Neuronal stem cell (in vitro differentiated cells): ENCODE data around the gene RCOR2.

Experiments
- DNase-seq: peaks from one replicate; pipeline ENCODE4 v3.0.0-alpha.2; 2013; ENCODE audit warnings: low spot score
- H2AFZ ChIP-seq: one replicate; pipeline ENCODE4 v1.6.1; 2013; ENCODE audit warnings: mild to moderate bottlenecking, low read length, inconsistent platforms
- H2AK5ac ChIP-seq: 2 replicates; pipeline ENCODE4 v1.6.1; 2013; ENCODE audit warnings: low read depth, mild to moderate bottlenecking, inconsistent platforms, low read length, moderate library complexity, mixed read lengths
- H2BK120ac ChIP-seq: 2 replicates; pipeline ENCODE4 v1.6.1; 2013; ENCODE audit warnings: low read depth, mild to moderate bottlenecking, inconsistent platforms, low read length, moderate library complexity, mixed read lengths
- H2BK12ac ChIP-seq: one replicate; pipeline ENCODE4 v1.6.1; 2013; ENCODE audit warnings: low read length, inconsistent platforms
- H2BK15ac ChIP-seq: 2 replicates; pipeline ENCODE4 v1.6.1; 2013; ENCODE audit warnings: mild to moderate bottlenecking, low read length, inconsistent platforms, mixed read lengths
- H2BK5ac ChIP-seq: one replicate; pipeline ENCODE4 v1.6.1; 2013; ENCODE audit warnings: inconsistent platforms, mild to moderate bottlenecking, low read length, moderate library complexity
- H3K14ac ChIP-seq: one replicate; pipeline ENCODE4 v1.6.1; 2013; ENCODE audit warnings: low read length, inconsistent platforms
- H3K18ac ChIP-seq: 2 replicates; pipeline ENCODE4 v1.6.1; 2013; ENCODE audit warnings: low read length, inconsistent platforms
- H3K23ac ChIP-seq: 2 replicates; pipeline ENCODE4 v1.6.1; 2013; ENCODE audit warnings: low read depth, mild to moderate bottlenecking, mixed read lengths, low read length, inconsistent platforms; ENCODE audit not compliant: poor library complexity
- H3K27ac ChIP-seq: replicated peaks from 3 replicates; pipeline ENCODE4 v1.5.1; 2013; ENCODE audit warnings: low read length, inconsistent platforms
- H3K27me3 ChIP-seq, 3 experiments: 2 replicates each; pipeline ENCODE4 v1.6.1; 2013; ENCODE audit warnings: low read length in 3 of 3, mild to moderate bottlenecking in 2 of 3, inconsistent platforms in 1 of 3, low read depth in 1 of 3, mixed read lengths in 1 of 3, moderate library complexity in 1 of 3; ENCODE audit not compliant: control insufficient read depth in 3 of 3, insufficient read depth in 3 of 3
- H3K36me3 ChIP-seq, 2 donors: replicated peaks in 1 of 2; 2 replicates each; pipeline ENCODE4 v1.6.1; 2013; ENCODE audit warnings: low read length in 2 of 2; ENCODE audit not compliant: control insufficient read depth in 2 of 2, insufficient read depth in 2 of 2
- H3K4ac ChIP-seq: 2 replicates; pipeline ENCODE4 v1.6.1; 2013; ENCODE audit warnings: inconsistent platforms, mild to moderate bottlenecking, low read length, moderate library complexity
- H3K4me1 ChIP-seq, 2 donors: 1 replicate in 1 of 2; 2 replicates in 1 of 2; pipeline ENCODE4 v1.6.1; 2013; ENCODE audit warnings: low read length in 2 of 2, low read depth in 1 of 2; ENCODE audit not compliant: control insufficient read depth in 2 of 2, insufficient read depth in 1 of 2
- H3K4me2 ChIP-seq: one replicate; pipeline ENCODE4 v1.6.1; 2013; ENCODE audit warnings: mild to moderate bottlenecking, low read length, inconsistent platforms; ENCODE audit not compliant: insufficient read depth, poor library complexity, severe bottlenecking
- H3K4me3 ChIP-seq, 2 donors: 2 replicates each; pipeline ENCODE4 v1.5.1; 2013; ENCODE audit warnings: low read length in 2 of 2, mild to moderate bottlenecking in 2 of 2, inconsistent platforms in 1 of 2, moderate library complexity in 1 of 2
- H3K79me1 ChIP-seq: one replicate; pipeline ENCODE4 v1.6.1; 2013; ENCODE audit warnings: low read depth, mild to moderate bottlenecking, inconsistent platforms, low read length, moderate library complexity
- H3K9ac ChIP-seq: one replicate; pipeline ENCODE4 v1.6.1; 2013; ENCODE audit warnings: mild to moderate bottlenecking, low read depth, low read length, inconsistent platforms; ENCODE audit not compliant: poor library complexity
- H3K9me3 ChIP-seq, 2 donors: replicated peaks in 1 of 2; 2 replicates each; pipeline versions ENCODE3 to v1.6.1; 2013; ENCODE audit warnings: low read length in 2 of 2, mild to moderate bottlenecking in 2 of 2, inconsistent platforms in 1 of 2, low read depth in 1 of 2, mixed read lengths in 1 of 2, moderate library complexity in 1 of 2; ENCODE audit not compliant: control insufficient read depth in 2 of 2, insufficient read depth in 1 of 2
- H4K8ac ChIP-seq: one replicate; pipeline ENCODE4 v1.6.1; 2013; ENCODE audit warnings: low read depth, mild to moderate bottlenecking, inconsistent platforms, low read length, moderate library complexity
- H4K91ac ChIP-seq: one replicate; pipeline ENCODE4 v1.6.1; 2013; ENCODE audit warnings: low read length, low read depth, mild to moderate bottlenecking, inconsistent platforms; ENCODE audit not compliant: poor library complexity
- WGBS, 2 donors: extraction: QIAGEN DNeasy Blood & Tissue Kit; methylation state at CpG; one replicate each; pipeline ENCODE4 v1.1.7; 2013; ENCODE audit warnings: missing lambda C conversion rate in 2 of 2, mixed read lengths in 1 of 2; ENCODE audit not compliant: insufficient read length in 2 of 2, insufficient replicate concordance in 1 of 2; ENCODE audit errors: extremely low coverage in 2 of 2; 5-methylcytosine and 5-hydroxymethylcytosine counted together

Gene RCOR2

DNA sequence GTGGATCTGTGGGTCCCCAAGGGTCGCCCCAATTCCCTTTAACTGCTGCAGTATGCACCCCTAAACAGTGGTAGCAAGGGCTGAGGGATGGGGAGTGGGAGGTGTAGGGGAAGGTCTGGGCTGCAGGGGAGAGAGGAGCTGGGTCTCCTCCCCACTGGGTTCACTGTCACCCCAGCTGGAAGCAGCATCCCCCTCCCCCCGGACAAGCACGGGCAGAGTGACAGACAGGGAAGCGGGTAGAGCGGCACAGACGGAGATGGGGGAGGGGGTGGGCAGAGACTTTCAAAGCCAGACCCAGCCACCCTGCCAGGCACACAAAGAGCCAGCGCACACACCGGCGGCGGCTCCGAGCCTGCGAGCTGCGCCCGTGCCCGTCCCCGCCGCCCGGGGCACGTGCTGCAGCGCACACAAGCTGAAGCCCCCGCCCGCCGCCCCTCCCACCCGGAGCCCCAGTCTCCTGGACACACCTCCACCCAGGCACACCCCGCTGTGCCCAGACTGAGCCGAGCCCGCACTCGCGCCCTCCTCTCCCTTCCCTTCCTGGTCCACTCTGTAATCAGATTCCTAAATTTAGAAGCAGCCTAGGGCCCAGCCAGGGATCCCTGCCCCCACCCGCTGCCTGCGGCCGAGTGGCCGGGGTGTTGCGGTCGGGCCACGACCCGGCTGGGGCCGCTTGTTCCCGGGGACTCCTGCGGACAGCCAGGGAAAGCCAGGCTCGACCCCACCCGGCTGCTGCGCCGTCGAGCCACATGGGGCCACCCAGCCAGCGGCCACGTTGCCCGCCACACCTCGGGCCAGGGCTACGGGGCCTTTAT is 935 bp upstream of the RCOR2 start:
- Histone ChIP-seq H3K4ac (peak overlapping the region; percentile 90), H3K27ac (peak overlapping the region; percentile 91), H3K79me1 (peaks cover 19% of the 10 kb centered on the region), H4K8ac (no peak overlapping the region), H2BK5ac (peak overlapping the region; percentile 99), H2BK15ac (peak overlapping the region; percentile 84), H3K4me2 (peak overlapping the region; percentile 69), H3K14ac (peak overlapping the region; percentile 78), H3K4me3 (peak overlapping the region; percentile 66 to 74), H3K18ac (peak overlapping the region; percentile 100), H2BK12ac (peak overlapping the region; percentile 97), H4K91ac (peak overlapping the region; percentile 97), H2BK120ac (peak overlapping the region; percentile 98), H3K9me3 (peaks cover 0 to 5% of the 10 kb centered on the region in 2 donors), H3K23ac (peak overlapping the region; percentile 87), H2AK5ac (peak overlapping the region; percentile 50), H3K4me1 (peaks cover 33 to 37% of the 10 kb centered on the region in 2 donors), H2AFZ (peak overlapping the region; percentile 81), H3K27me3 (no peaks in the 10 kb centered on the region), H3K36me3 (peaks cover 15 to 21% of the 10 kb centered on the region in 2 donors), H3K9ac (peak overlapping the region; percentile 93)
- WGBS, 2 donors, result no CpG with 5 or more reads among the region's 50 CpGs
- DNase-seq, result peak; percentile 82

DNA sequence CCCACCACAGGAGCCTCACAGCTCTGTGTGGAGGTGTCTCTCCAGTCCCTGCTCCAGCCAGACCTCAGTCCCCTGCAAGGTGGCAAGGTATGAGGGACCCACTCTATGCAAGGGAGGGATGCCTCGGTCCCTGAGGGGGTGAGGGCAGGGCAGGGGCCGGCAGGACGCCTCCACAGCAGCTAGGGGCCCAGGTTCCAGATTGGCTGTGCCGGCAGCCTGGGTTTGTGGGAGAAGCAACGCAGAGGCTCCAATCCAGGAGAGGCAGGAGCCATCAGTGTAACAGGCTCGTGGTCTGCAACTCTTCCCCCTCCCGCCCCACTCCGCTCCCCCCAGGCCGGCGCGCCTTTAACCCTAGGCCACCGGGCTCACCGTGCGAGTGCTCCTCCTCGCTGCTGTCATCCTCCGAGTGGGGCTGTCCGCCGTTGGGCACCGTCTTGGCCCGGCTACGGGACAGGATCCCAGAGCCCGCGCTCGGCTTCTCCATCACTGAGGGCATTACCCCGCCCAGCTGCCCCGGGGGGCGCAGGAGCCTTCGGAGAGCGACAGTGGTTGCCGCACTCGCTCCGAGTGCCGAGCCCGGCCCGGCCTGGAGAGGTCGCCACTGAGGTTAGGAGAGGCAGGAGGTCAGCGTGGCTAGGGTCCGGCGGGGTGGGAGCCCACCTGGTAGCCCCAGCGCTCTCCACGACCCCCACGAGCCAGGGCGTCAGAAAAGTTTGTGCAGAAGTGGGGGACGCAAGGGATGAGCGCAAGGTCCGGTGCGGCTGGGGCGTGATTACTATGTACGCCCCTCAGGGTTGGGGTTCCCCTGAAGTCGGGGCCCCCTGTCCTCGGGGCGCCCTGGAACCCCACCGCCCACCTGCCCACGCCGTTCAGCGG is 765 bp downstream of the RCOR2 start:
- peak overlapping the region; percentile 99 for H2AK5ac ChIP-seq
- H3K27ac ChIP-seq, result peak overlapping the region; percentile 94
- no CpG with 5 or more reads among the region's 56 CpGs for WGBS, 2 donors

GRCh38 chr11:63914896-63915691 is 1.9 kb downstream of the RCOR2 start:
- no peaks in the 10 kb centered on the region for H3K27me3 ChIP-seq
- peak overlapping the region; percentile 96 for H3K9ac ChIP-seq
- H3K14ac ChIP-seq, result peak overlapping the region; percentile 82
- peak overlapping the region; percentile 2 for H2BK12ac ChIP-seq
- H3K4ac ChIP-seq, result no peak overlapping the region
- no peak overlapping the region for H4K91ac ChIP-seq
- peaks cover 24 to 42% of the 10 kb centered on the region in 2 donors for H3K36me3 ChIP-seq
- H3K79me1 ChIP-seq, result peaks cover 22% of the 10 kb centered on the region
- H3K4me3 ChIP-seq, result peak overlapping the region; percentile 66 to 74
- H2BK5ac ChIP-seq, result peak overlapping the region; percentile 99
- no peak overlapping the region for H2AFZ ChIP-seq
- peak overlapping the region; percentile 64 for H3K18ac ChIP-seq
- H2AK5ac ChIP-seq, result peak overlapping the region; percentile 99
- H3K4me1 ChIP-seq, result peaks cover 35 to 36% of the 10 kb centered on the region in 2 donors
- peak overlapping the region; percentile 82 for H3K4me2 ChIP-seq
- DNase-seq, result no peak
- peak overlapping the region; percentile 72 for H4K8ac ChIP-seq
- peak overlapping the region; percentile 78 for H2BK15ac ChIP-seq
- peak overlapping the region; percentile 96 for H3K23ac ChIP-seq
- H2BK120ac ChIP-seq, result no peak overlapping the region
- WGBS, 2 donors, result no CpG with 5 or more reads among the region's 20 CpGs
- no peaks in the 10 kb centered on the region for H3K9me3 ChIP-seq
- H3K27ac ChIP-seq, result no peak overlapping the region

More for the DNA sequence above, 765 bp downstream of the RCOR2 start:
- H2AFZ ChIP-seq, result peak overlapping the region; percentile 66
- peaks cover 35 to 37% of the 10 kb centered on the region in 2 donors for H3K4me1 ChIP-seq
- H3K4ac ChIP-seq, result peak overlapping the region; percentile 98
- H3K4me2 ChIP-seq, result peak overlapping the region; percentile 82
- no peaks in the 10 kb centered on the region for H3K9me3 ChIP-seq
- peak overlapping the region; percentile 99 for H2BK5ac ChIP-seq
- peak overlapping the region; percentile 95 for H3K14ac ChIP-seq
- DNase-seq, result no peak
- peak overlapping the region; percentile 95 for H2BK12ac ChIP-seq
- H3K36me3 ChIP-seq, result peaks cover 24 to 34% of the 10 kb centered on the region in 2 donors
- peaks cover 21% of the 10 kb centered on the region for H3K79me1 ChIP-seq
- peak overlapping the region; percentile 87 for H2BK15ac ChIP-seq
- peak overlapping the region; percentile 32 for H4K8ac ChIP-seq
- H3K27me3 ChIP-seq, result no peaks in the 10 kb centered on the region
- H3K4me3 ChIP-seq, result peak overlapping the region; percentile 66 to 85
- peak overlapping the region; percentile 95 for H3K9ac ChIP-seq
- H2BK120ac ChIP-seq, result peak overlapping the region; percentile 90
- H4K91ac ChIP-seq, result peak overlapping the region; percentile 47
- H3K23ac ChIP-seq, result peak overlapping the region; percentile 90
- peak overlapping the region; percentile 100 for H3K18ac ChIP-seq
